Activated CD8-positive, alpha-beta T cell treated with anti-CD3 and anti-CD28 coated beads for 36 hours (primary cell): Measurements from ENCODE around the gene UCHL5. TPM values are rescaled to one million over a fixed set of nuclear protein-coding genes. Genes with fewer than 3 reads are reported as not detected.

Experiments
- ATAC-seq: fragments of 200-7000 bp; cut with Tn5 transposase; one replicate; pipeline ENCODE4 v1.10.0; 2021; ENCODE audit warnings: mild to moderate bottlenecking, moderate library complexity
- CTCF ChIA-PET: fragments of 350-600 bp; sonication (Branson Sonifier 250); formaldehyde crosslinking; loops from one replicate; lab custom pipeline; 2021; ENCODE audit warnings: antibody characterized with exemption; lab: Charles Lee
- POLR2A ChIA-PET: fragments of 350-600 bp; sonication (Branson Sonifier 250); formaldehyde crosslinking; loops from one replicate; lab custom pipeline; 2021; ENCODE audit warnings: antibody characterized with exemption; lab: Charles Lee
- DNase-seq: peaks from one replicate; pipeline ENCODE4 v3.0.0-alpha.2; 2020
- H3K27ac Mint-ChIP-seq: one replicate; pipeline ENCODE4 v1.8.0; 2021; ENCODE audit warnings: mild to moderate bottlenecking, mixed read lengths
- H3K27me3 Mint-ChIP-seq: one replicate; pipeline ENCODE4 v1.8.0; 2021; ENCODE audit warnings: mixed read lengths
- H3K36me3 Mint-ChIP-seq: one replicate; pipeline ENCODE4 v1.8.0; 2021; ENCODE audit warnings: low read depth, mixed read lengths
- H3K4me1 Mint-ChIP-seq: one replicate; pipeline ENCODE4 v1.8.0; 2021; ENCODE audit warnings: low read depth, mixed read lengths
- H3K4me3 Mint-ChIP-seq: one replicate; pipeline ENCODE4 v1.8.0; 2021; ENCODE audit warnings: mild to moderate bottlenecking, moderate library complexity, mixed read lengths
- H3K9me3 Mint-ChIP-seq: one replicate; pipeline ENCODE4 v1.8.0; 2021; ENCODE audit warnings: mixed read lengths
- CTCF ChIP-seq: fragments of 200-600 bp; IDR thresholded peaks from one replicate; pipeline ENCODE4 v1.8.0; 2022; ENCODE audit warnings: antibody characterized with exemption, mild to moderate bottlenecking
- intact Hi-C: fragments of 100-400 bp; cut with micrococcal nuclease; formaldehyde crosslinking; loops from one replicate; pipeline ENCODE4 v1.10.0; 2022
- total RNA-seq, 2 experiments: library from RNA; stranded (reverse); gene quantifications; one replicate each; pipeline ENCODE4 v1.2.3, GENCODE V29; 2021

Gene UCHL5
- total RNA-seq, 2 experiments from 2014 or later: 81.3 to 85.7 TPM

GRCh38 chr1:192969091-192969490 lies 90.1 kb downstream of the UCHL5 start:
- Mint-ChIP-seq H3K27me3 (no peaks in the 10 kb centered on the region), H3K4me3 (no peak overlapping the region), H3K4me1 (no peaks in the 10 kb centered on the region), H3K27ac (no peak overlapping the region), H3K36me3 (no peaks in the 10 kb centered on the region), H3K9me3 (no peaks in the 10 kb centered on the region)
- ChIA-PET POLR2A (no interaction called here), CTCF (no interaction called here)
- DNase-seq: no peak
- no peak for TF ChIP-seq CTCF
- intact Hi-C loops: no loop called here
- no peak for ATAC-seq

GRCh38 chr1:192968323-192968722 lies 90.8 kb downstream of the UCHL5 start:
- ATAC-seq: no peak
- no peak for TF ChIP-seq CTCF
- intact Hi-C loops: no loop called here
- Mint-ChIP-seq H3K4me1 (no peaks in the 10 kb centered on the region), H3K4me3 (no peak overlapping the region), H3K9me3 (no peaks in the 10 kb centered on the region), H3K27me3 (no peaks in the 10 kb centered on the region), H3K36me3 (no peaks in the 10 kb centered on the region), H3K27ac (no peak overlapping the region)
- DNase-seq: no peak
- ChIA-PET CTCF (no interaction called here), POLR2A (no interaction called here)

GRCh38 chr1:192967901-192968300 lies 91.3 kb downstream of the UCHL5 start:
- peaks cover 3% of the 10 kb centered on the region for H3K4me1 Mint-ChIP-seq
- ATAC-seq: no peak
- DNase-seq: no peak
- intact Hi-C loops: no loop called here
- no peak overlapping the region for H3K27ac Mint-ChIP-seq
- no peak for TF ChIP-seq CTCF
- ChIA-PET CTCF (no interaction called here), POLR2A (no interaction called here)
- H3K36me3 Mint-ChIP-seq: no peaks in the 10 kb centered on the region
- no peak overlapping the region for H3K4me3 Mint-ChIP-seq
- no peaks in the 10 kb centered on the region for H3K9me3 Mint-ChIP-seq
- H3K27me3 Mint-ChIP-seq: no peaks in the 10 kb centered on the region

- no peak for ATAC-seq
- intact Hi-C loops: no loop called here
Observed at GRCh38 chr1:192967211-192967877, 91.8 kb downstream of the UCHL5 start.

More at GRCh38 chr1:192967211-192967877, 91.8 kb downstream of the UCHL5 start:
- no peak for TF ChIP-seq CTCF
- DNase-seq: no peak
- Mint-ChIP-seq H3K4me3 (no peak overlapping the region), H3K27me3 (no peaks in the 10 kb centered on the region), H3K36me3 (no peaks in the 10 kb centered on the region), H3K4me1 (peaks cover 3% of the 10 kb centered on the region), H3K9me3 (no peaks in the 10 kb centered on the region), H3K27ac (no peak overlapping the region)
- CTCF ChIA-PET: no interaction called here
- POLR2A ChIA-PET: no interaction called here
